ENCODE data around the gene HSD17B3.

- TF ChIP-seq POLR2A (IDR thresholded peaks at IDR 0.05) (no peak), EP300 (IDR thresholded peaks at IDR 0.05) (no peak)
- TF ChIP-seq, protein P1, sequence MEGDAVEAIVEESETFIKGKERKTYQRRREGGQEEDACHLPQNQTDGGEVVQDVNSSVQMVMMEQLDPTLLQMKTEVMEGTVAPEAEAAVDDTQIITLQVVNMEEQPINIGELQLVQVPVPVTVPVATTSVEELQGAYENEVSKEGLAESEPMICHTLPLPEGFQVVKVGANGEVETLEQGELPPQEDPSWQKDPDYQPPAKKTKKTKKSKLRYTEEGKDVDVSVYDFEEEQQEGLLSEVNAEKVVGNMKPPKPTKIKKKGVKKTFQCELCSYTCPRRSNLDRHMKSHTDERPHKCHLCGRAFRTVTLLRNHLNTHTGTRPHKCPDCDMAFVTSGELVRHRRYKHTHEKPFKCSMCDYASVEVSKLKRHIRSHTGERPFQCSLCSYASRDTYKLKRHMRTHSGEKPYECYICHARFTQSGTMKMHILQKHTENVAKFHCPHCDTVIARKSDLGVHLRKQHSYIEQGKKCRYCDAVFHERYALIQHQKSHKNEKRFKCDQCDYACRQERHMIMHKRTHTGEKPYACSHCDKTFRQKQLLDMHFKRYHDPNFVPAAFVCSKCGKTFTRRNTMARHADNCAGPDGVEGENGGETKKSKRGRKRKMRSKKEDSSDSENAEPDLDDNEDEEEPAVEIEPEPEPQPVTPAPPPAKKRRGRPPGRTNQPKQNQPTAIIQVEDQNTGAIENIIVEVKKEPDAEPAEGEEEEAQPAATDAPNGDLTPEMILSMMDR (IDR thresholded peaks at IDR 0.05) = no peak
These were observed 92.3 kb downstream of the HSD17B3 start for GRCh38 chr9:96209407-96210271.

Measured in sigmoid colon (tissue), 4 donors.